ENCODE data around the gene GTF2A1L.

GRCh38 chr2:48605482-48606175 lies 12.0 kb upstream of the GTF2A1L start:
- TF ChIP-seq POLR2AphosphoS5 (IDR thresholded peaks at IDR 0.05; ENCODE audit: borderline replicate concordance, low read depth, low read length) (no peak), EZH2 (IDR thresholded peaks at IDR 0.05) (no peak)

All from SK-N-MC (cell line).